Breast epithelium (tissue), 4 donors: ENCODE data around the gene CRYGD. TPM values are rescaled to one million over a fixed set of nuclear protein-coding genes. Genes with fewer than 3 reads are reported as not detected.

ENCODE experiments used
- DNase-seq, 2 donors: peaks; one replicate each; pipeline ENCODE4 v3.0.0-alpha.2; 2019; ENCODE audit warnings: low spot score in 2 of 2
- H3K27ac ChIP-seq, 2 donors: fragments of 200-600 bp; sonication (generic) in 1 of 2; one replicate each; pipeline ENCODE4 v1.5.1; 2016 to 2019; ENCODE audit warnings: mild to moderate bottlenecking in 1 of 2
- H3K27me3 ChIP-seq, 2 donors: fragments of 200-600 bp; sonication (generic) in 1 of 2; one replicate each; pipeline versions ENCODE4 v1.5.1 to v1.6.0; 2017 to 2019; ENCODE audit warnings: control low read depth in 1 of 2, mild to moderate bottlenecking in 1 of 2
- H3K36me3 ChIP-seq: fragments of 200-600 bp; one replicate; pipeline ENCODE4 v1.5.1; 2019
- H3K4me1 ChIP-seq, 2 donors: fragments of 200-600 bp; sonication (generic); one replicate each; pipeline ENCODE4 v1.5.1; 2016 to 2019; ENCODE audit warnings: control low read depth in 1 of 2
- H3K4me3 ChIP-seq, 3 donors: fragments of 200-600 bp; sonication (generic); 1 replicate in 2 of 3; 2 replicates in 1 of 3; pipeline ENCODE4 v1.5.1; 2016 to 2019; ENCODE audit warnings: mild to moderate bottlenecking in 3 of 3, moderate library complexity in 2 of 3
- H3K9me3 ChIP-seq, 2 donors: fragments of 200-600 bp; sonication (generic) in 1 of 2; one replicate each; pipeline ENCODE4 v1.5.1; 2016 to 2019; ENCODE audit warnings: control low read depth in 1 of 2
- POLR2A ChIP-seq: fragments of 450-650 bp; IDR thresholded peaks from one replicate; pipeline ENCODE4 v1.6.1; 2016; ENCODE audit warnings: antibody characterized with exemption, mild to moderate bottlenecking, moderate library complexity
- POLR2AphosphoS5 ChIP-seq, 3 donors: sonication (generic); formaldehyde crosslinking; IDR thresholded peaks; one replicate each; pipeline ENCODE4 v1.6.1; 2017; ENCODE audit warnings: antibody characterized with exemption in 3 of 3
- intact Hi-C: fragments of 100-400 bp; cut with DNase I; formaldehyde crosslinking; loops from one replicate; pipeline ENCODE4 v1.15.1; 2023; ENCODE audit warnings: low total_unique reads
- total RNA-seq, 3 donors: library from RNA; depleted of rRNA; stranded (reverse); fragments of >200 nt; gene quantifications; one replicate each; pipeline ENCODE4 v1.1.0, GENCODE V29; 2016
- TF ChIP-seq, protein P1 (sequence below), 3 donors: fragments of 450-650 bp; IDR thresholded peaks; one replicate each; pipeline ENCODE4 v1.5.1; 2016 to 2017; ENCODE audit warnings: antibody characterized with exemption in 3 of 3, mild to moderate bottlenecking in 3 of 3, moderate library complexity in 3 of 3

Gene CRYGD
- total RNA-seq, 3 donors from 2014 or later, result not detected

DNA sequence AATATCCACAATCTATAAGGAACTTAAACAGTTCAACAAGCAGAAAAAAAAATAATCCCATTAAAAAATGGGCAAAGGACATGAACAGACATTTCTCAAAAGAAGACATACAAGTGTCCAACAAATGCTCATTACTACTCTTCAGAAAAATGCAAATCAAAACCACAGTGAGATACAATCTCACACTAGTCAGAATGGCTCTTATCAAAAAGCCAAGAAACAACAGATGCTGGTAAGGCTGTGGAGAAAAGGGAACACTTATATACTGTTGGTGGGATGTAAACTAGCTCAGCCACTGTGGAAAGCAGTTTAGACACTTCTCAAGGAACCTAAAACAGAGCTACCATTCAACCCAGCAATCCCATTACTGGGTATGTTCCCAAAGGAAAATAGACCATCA is 28.8 kb upstream of the CRYGD start:
- TF ChIP-seq POLR2A (no peak), POLR2AphosphoS5 (IDR thresholded peaks at IDR 0.05) (no peak)
- TF ChIP-seq, protein P1, sequence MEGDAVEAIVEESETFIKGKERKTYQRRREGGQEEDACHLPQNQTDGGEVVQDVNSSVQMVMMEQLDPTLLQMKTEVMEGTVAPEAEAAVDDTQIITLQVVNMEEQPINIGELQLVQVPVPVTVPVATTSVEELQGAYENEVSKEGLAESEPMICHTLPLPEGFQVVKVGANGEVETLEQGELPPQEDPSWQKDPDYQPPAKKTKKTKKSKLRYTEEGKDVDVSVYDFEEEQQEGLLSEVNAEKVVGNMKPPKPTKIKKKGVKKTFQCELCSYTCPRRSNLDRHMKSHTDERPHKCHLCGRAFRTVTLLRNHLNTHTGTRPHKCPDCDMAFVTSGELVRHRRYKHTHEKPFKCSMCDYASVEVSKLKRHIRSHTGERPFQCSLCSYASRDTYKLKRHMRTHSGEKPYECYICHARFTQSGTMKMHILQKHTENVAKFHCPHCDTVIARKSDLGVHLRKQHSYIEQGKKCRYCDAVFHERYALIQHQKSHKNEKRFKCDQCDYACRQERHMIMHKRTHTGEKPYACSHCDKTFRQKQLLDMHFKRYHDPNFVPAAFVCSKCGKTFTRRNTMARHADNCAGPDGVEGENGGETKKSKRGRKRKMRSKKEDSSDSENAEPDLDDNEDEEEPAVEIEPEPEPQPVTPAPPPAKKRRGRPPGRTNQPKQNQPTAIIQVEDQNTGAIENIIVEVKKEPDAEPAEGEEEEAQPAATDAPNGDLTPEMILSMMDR (IDR thresholded peaks at IDR 0.05), result no peak
- no peaks in the 10 kb centered on the region for H3K27me3 ChIP-seq
- no peak overlapping the region for H3K27ac ChIP-seq
- DNase-seq, result no peak
- intact Hi-C loops, result no loop called here
- no peak overlapping the region for H3K4me3 ChIP-seq
- H3K9me3 ChIP-seq, result peaks cover 0 to 6% of the 10 kb centered on the region in 2 donors
- H3K4me1 ChIP-seq, result no peaks in the 10 kb centered on the region
- no peaks in the 10 kb centered on the region for H3K36me3 ChIP-seq

- TF ChIP-seq POLR2A, result no peak
- no peak for TF ChIP-seq POLR2AphosphoS5 (IDR thresholded peaks at IDR 0.05)
- TF ChIP-seq, protein P1 (IDR thresholded peaks at IDR 0.05), result no peak
- no peak overlapping the region for H3K4me3 ChIP-seq
- no peak overlapping the region for H3K27ac ChIP-seq
- DNase-seq, result no peak
- no peaks in the 10 kb centered on the region for H3K36me3 ChIP-seq
- intact Hi-C loops, result no loop called here
- H3K9me3 ChIP-seq, result peaks cover 0 to 6% of the 10 kb centered on the region in 2 donors
- no peaks in the 10 kb centered on the region for H3K4me1 ChIP-seq
- H3K27me3 ChIP-seq, result no peaks in the 10 kb centered on the region
Observed at GRCh38 chr2:208150956-208151355, 26.6 kb upstream of the CRYGD start.

- H3K27me3 ChIP-seq, result no peaks in the 10 kb centered on the region
- no peaks in the 10 kb centered on the region for H3K4me1 ChIP-seq
- H3K27ac ChIP-seq, result no peak overlapping the region
- no peak overlapping the region for H3K4me3 ChIP-seq
- intact Hi-C loops, result no loop called here
- TF ChIP-seq, protein P1 (IDR thresholded peaks at IDR 0.05), result no peak
- no peak for TF ChIP-seq POLR2AphosphoS5 (IDR thresholded peaks at IDR 0.05)
- TF ChIP-seq POLR2A, result no peak
- DNase-seq, result no peak
- H3K9me3 ChIP-seq, result peaks cover 0 to 6% of the 10 kb centered on the region in 2 donors
- H3K36me3 ChIP-seq, result no peaks in the 10 kb centered on the region
Observed at GRCh38 chr2:208150094-208150493, 25.8 kb upstream of the CRYGD start.

DNA sequence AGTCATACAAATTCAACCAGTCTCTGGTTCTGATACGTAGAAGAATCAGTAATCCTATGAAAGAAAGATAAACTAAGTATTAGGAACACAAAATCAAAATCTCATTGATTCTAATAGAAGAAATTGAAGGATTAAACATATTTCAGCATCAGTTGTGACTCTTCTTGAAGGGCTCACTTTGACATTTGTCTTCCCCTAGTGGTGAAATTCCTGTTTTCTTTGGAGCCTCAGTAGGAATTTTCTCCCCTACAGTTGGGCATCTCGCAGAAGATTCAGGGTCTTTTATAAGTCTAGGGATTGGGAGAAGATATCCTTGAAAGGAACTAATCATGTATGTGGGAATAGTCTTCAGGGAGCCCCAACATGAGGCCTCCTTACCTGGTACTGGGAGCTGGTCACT is 24.5 kb upstream of the CRYGD start:
- no peak for DNase-seq
- Histone ChIP-seq H3K9me3 (peaks cover 0 to 6% of the 10 kb centered on the region in 2 donors), H3K27me3 (no peaks in the 10 kb centered on the region), H3K4me3 (no peak overlapping the region), H3K27ac (no peak overlapping the region), H3K36me3 (no peaks in the 10 kb centered on the region), H3K4me1 (no peaks in the 10 kb centered on the region)
- TF ChIP-seq POLR2AphosphoS5 (IDR thresholded peaks at IDR 0.05) (no peak), POLR2A (no peak)
- TF ChIP-seq, protein P1 (IDR thresholded peaks at IDR 0.05), result no peak
- intact Hi-C loops, result no loop called here

- Histone ChIP-seq H3K36me3 (no peaks in the 10 kb centered on the region), H3K27ac (no peak overlapping the region), H3K4me1 (no peaks in the 10 kb centered on the region), H3K9me3 (peaks cover 0 to 6% of the 10 kb centered on the region in 2 donors), H3K27me3 (no peaks in the 10 kb centered on the region), H3K4me3 (no peak overlapping the region)
- TF ChIP-seq, protein P1 (IDR thresholded peaks at IDR 0.05), result no peak
- no peak for TF ChIP-seq POLR2A
- TF ChIP-seq POLR2AphosphoS5 (IDR thresholded peaks at IDR 0.05), result no peak
- DNase-seq, result no peak
- intact Hi-C loops, result no loop called here
Observed at GRCh38 chr2:208147759-208148158, 23.4 kb upstream of the CRYGD start.
